ENCODE results near the gene IQGAP2. TPM values are rescaled to one million over a fixed set of nuclear protein-coding genes. Genes with fewer than 3 reads are reported as not detected.

Gene IQGAP2
- total RNA-seq, 4 donors from 2014 or later, result 22.6 to 63.9 (median 28.3) TPM

GRCh38 chr5:76641514-76642120 is 238.5 kb downstream of the IQGAP2 start:
- ATAC-seq (ENCODE audit: low FRiP score), result no peak
- TF ChIP-seq CTCF (IDR thresholded peaks at IDR 0.05), result peak in 1 of 3 donors; percentile 18
- peak; percentile 56 for DNase-seq (ENCODE audit: low spot score)

GRCh38 chr5:76642390-76643040 is 239.4 kb downstream of the IQGAP2 start:
- ATAC-seq (ENCODE audit: low FRiP score), result no peak
- DNase-seq (ENCODE audit: low spot score), result no peak
- TF ChIP-seq CTCF (IDR thresholded peaks at IDR 0.05), result no peak

- no peak for DNase-seq (ENCODE audit: low spot score)
- TF ChIP-seq CTCF (IDR thresholded peaks at IDR 0.05), result no peak
- no peak for ATAC-seq (ENCODE audit: low FRiP score)
Measured at GRCh38 chr5:76643371-76643770, 240.3 kb downstream of the IQGAP2 start.

GRCh38 chr5:76649140-76649539 is 246.1 kb downstream of the IQGAP2 start:
- TF ChIP-seq CTCF (IDR thresholded peaks at IDR 0.05), result no peak
- ATAC-seq (ENCODE audit: low FRiP score) (no peak), DNase-seq (ENCODE audit: low spot score) (no peak)

GRCh38 chr5:76652809-76653414 is 249.8 kb downstream of the IQGAP2 start:
- ATAC-seq (ENCODE audit: low FRiP score) (no peak), DNase-seq (ENCODE audit: low spot score) (no peak)
- TF ChIP-seq CTCF (IDR thresholded peaks at IDR 0.05), result no peak

- ATAC-seq (ENCODE audit: low FRiP score) (no peak), DNase-seq (ENCODE audit: low spot score) (no peak)
- TF ChIP-seq CTCF (IDR thresholded peaks at IDR 0.05), result no peak
Measured at GRCh38 chr5:76657091-76657490, 254.0 kb downstream of the IQGAP2 start.

Data from omental fat pad (tissue), 4 donors.